Stimulated activated CD8-positive, alpha-beta memory T cell treated with anti-CD3 and anti-CD28 coated beads, Interleukin-15, amount 100 ng/mL, for 48 hours (primary cell): ENCODE data around the gene KY.

ENCODE experiments used
- DNase-seq, 2 donors: peaks; one replicate each; pipeline ENCODE4 v3.0.0-alpha.2; 2020; ENCODE audit warnings: low read depth in 2 of 2

The KY gene

GRCh38 chr3:134667956-134668355, 17.1 kb upstream of the KY start:
- DNase-seq: no peak

DNA sequence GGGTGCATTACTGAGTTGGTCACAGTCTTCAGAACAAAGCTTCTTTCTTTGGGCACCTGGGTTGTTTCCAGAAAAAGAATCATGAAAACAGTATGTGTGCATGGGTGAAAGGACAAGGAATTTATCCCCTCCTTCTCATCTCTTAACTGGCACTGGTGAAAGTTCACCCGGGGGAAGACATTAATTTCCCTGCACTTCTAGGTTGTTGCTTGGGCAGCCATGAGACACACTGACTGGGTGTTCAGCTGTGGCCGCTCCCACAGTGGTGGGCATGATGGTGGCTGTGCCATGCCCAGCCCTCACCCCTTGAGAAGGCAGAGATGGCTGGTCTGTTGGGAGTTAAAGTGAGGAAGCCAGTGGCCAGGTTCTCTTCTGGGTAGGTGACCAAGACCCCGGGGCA, 16.6 kb upstream of the KY start:
- DNase-seq: no peak

GRCh38 chr3:134666885-134667284, 16.1 kb upstream of the KY start:
- no peak for DNase-seq

GRCh38 chr3:134666466-134666865, 15.6 kb upstream of the KY start:
- no peak for DNase-seq

DNA sequence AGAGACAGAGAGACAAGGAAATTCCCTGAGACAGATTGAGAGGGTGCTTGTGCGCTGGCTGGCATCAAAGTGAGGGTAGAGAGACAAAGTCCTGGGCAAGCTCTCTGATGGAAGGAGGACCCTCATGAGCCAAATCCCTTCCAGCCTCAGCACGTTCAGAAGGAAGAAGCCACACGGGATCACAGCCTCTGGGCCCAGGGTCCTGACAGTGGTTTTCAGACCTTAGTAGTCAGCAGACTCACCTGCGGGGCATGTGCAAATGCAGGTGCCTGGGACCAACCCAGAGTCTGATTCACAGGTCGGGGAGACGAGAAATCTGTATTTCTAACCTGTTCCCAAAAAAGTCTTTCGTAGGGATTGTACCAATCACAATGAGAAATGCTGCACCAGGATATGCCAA, 15.2 kb upstream of the KY start:
- DNase-seq: no peak

DNA sequence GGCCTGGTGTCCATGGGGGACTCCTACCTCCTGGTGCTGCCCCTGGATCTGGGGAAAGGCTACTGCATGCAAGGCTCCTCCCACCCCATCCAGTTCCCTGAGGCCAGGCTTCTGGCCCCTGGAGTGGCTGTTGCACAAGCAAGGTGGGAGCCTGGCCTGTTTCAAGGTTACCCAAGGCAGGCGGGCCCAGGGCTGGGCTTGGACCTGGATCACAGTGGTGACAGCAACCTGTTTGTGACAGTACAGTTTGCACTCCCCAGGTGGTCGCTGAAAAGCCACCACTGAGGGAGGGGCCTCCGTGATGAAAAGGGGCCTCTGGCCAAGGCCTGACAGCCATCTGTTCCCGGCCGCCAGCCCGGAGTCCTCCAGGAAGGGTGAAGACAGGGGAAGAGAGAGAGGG, 14.4 kb upstream of the KY start:
- DNase-seq: no peak

DNA sequence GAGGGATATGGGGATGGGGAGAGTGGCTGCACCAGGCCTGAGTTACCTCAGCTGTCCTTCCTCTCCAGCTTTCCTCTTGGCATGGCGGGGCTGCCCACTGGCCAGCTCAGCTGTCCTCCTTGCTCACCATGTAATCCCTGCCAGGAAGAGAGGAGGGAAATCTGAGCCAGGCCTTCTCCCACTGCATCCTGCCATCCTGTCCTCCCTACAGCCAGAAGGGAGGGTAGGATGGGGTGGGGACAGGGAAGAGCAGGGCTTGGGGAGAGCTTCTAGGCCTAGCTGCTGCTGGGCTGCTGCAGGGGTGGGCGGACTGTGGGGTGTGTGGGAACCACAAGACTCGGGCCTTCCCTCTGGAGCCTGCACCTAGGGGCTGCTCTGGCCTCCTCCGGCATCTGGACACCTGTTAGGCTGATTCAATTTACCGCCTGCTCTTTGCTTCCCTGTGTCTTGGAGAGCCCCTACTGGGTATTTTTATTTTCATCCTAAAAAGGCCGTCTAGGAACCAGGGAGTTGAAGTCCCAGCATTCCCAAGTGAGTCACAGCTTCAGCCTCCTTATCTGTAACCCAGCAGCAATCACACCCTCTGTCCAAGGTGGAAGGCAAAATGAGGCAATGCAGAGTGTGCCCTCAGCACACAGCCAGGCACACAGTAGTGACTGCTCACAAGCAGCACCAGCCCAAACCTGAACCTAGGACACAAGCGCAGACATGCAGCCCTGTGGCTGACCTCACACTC, 13.1 kb upstream of the KY start:
- no peak for DNase-seq

DNA sequence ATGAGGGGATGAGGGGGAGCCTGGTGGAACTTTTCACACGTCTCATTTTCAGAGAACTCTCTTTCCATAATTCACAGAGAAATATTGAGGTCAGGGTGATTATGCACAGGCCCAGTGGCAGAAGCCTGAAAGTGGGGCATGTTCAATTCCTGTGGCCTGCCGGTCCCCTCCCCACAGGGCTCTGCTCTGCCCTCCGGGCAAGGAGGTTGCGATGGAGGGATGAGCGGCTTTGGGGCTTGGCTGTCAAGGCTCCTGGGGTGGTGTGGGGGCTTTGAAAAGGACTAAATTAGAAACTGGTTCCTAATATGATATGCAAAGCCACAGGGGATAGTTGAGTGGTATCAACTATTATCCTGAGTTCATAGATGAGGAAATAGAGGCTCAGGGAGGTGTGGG, 9.2 kb upstream of the KY start:
- no peak for DNase-seq

DNA sequence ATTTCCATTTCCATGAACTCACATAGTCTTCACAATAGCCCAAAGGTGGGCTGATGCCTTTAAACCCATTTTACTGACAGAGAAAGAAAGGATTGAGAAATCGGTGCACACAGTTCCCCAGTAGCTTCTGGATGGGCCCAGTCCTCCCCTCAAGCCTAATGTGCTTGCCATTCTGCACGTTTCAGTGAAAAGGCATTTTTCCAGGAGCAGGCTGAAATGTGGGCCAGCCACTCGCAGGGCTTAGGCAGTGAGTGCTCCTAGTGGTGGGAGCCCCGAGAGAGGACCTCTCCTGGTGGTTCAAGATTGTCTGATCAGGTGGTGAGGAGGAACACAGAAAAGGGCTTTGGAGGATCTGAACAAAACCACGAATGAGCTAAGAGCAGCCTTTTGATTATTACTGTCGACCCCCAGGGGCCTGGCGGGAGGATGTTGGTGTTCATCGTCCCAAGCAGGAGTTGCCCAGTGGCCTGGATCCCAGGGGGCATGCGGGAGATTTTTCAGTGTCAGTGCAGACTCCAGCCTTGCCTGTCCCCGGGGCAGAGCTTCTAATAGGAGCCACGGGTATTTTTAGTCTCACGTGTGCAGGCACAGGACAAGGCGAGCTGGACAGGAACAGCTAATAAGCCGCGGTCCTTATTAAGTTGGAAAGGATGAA, 8.7 kb upstream of the KY start:
- no peak for DNase-seq

- no peak for DNase-seq
These were observed 7.7 kb upstream of the KY start for GRCh38 chr3:134658555-134658954.

DNA sequence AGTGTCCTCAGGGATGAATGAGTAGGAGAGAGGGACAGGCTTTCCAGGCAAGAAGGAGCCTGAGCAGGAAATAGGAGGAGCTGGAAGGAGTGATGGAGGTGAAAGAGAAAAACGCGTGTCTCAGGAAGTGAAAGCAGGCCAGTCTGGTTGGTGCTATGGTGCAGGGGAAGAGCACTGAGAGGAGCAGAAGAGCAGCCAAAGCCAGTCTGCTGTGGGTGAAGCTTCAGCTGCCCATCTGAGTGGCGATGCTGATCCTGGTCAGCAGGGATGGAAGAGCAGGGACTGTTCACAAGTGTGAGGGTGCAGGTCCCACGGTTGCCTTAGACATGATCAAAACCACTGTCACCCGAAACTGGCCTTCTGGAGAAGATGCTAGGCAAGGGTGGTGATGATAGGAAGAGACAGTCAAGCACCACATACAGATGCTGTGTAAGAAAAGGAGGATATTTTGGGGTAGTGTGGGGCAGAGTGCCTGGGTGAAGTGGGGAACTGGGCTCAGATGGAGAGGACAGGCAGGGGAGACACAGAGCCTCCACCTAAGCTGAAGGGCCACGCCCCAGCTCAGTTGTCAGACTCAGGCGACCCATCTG, 5.5 kb upstream of the KY start:
- no peak for DNase-seq

DNA sequence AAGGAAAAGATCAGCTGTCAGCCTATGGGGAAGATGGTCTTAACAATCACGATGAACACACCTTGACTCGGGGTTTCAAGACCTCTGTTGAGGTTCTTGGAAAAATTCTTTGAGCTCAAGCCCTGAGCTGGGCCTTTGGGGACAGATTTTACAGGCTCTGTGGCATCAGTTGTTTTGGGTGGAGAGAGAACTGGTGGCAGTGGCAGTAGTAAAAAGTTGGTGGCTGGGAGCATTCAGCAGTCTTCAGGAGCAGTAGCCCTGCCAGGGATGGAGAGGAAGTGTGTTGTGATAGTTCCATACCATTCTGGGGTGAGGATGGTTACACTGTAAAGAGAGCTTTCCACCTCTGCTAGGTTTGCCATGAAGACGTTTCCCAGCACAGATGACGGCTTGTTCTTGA, 4.9 kb upstream of the KY start:
- DNase-seq: no peak

- DNase-seq: no peak
These were observed 3.2 kb upstream of the KY start for GRCh38 chr3:134654031-134654430.

- no peak for DNase-seq
These were observed 2.2 kb upstream of the KY start for GRCh38 chr3:134652886-134653630.

DNA sequence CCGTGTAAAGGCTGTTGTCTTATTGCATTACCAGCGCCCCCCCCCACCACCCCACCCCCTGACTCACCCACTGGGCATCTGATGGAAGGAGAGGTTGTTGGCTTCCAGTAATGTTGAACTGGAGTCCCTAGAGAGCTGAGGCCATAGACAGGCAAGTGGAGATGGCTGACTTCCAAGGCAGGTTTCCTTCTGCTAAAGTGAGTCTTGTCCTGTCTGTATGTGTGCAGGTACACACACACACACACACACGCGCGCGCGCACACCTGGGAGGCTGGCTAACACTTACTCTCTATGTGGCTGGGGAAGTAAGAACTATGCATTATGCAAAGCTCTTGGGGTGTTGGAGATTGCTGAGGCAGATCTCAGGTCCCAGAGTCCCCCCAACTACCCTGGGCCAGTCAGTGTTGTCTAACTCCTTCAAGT, 1.6 kb upstream of the KY start:
- DNase-seq: no peak

GRCh38 chr3:134651347-134652041, 672 bp upstream of the KY start:
- no peak for DNase-seq

DNA sequence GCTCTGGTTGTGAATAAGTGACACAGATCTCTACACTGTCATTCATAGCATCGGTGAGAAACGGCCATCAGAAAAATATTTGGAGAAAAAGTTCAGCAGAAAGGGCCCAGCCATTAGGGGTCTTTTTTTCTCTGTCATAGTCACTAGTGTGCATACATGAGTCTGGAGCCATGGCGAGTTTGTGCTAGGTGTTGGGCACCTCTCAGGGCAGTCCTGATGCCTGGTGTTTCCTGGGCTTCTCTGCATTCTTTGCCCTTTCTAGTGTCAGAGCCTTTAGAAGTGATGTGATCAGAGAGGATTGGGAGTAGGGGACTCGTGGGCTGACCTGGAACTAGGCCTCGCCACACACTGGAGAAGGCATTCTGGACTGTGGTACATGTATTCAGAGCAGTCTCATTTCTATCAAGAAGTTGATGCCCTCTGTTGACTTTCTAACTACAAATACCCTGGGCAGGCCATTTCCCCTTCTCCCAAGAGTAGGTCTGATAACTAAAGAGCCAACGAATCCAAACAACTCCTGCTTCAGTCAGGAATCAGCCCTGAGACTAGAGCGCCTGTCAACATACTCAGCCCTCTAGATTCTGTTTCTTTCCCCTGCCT, 1.6 kb downstream of the KY start:
- no peak for DNase-seq

GRCh38 chr3:134647902-134648760, 2.7 kb downstream of the KY start:
- no peak for DNase-seq

DNA sequence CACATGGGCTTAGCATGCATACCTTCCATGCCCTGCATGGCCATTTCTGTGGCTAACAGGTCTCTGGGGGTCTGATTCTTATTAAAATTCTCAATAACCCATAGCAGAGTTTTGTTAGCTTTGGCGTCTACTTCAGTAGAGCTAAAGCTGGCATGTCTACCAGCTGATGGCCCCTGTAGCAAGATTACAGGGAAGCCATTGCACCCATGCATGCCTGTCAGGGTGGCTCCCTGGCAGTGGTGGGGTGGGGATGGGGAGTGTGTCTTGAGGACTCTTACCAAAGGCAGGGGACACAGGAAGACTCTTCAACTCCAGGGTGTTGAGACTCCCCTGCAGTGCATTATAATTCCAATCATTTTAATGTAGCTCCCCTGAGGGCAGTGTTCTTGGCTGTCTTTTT, 4.7 kb downstream of the KY start:
- no peak for DNase-seq

- no peak for DNase-seq
These were observed 5.3 kb downstream of the KY start for GRCh38 chr3:134645515-134645914.
